ENCODE measurements around the gene ANKS1B.

DNA sequence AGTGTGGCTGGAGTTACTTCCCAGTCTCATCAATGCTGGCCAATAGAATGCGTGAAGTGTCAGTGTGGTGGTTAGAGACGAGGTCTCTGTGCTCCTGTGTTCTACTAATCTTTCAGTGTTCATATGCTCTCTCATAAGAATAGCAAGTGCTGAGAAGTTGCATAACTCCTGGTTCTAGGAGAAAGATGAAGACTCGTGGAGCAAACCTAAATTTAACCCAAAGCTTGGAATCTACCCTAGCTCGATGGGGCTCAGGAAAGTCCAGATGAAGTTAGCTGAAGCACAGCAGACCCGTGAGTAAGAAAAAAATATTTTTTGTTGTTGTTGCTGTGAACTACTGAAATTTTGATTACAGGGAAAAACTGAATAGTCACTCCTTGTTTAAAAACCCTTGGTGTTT lies 927.1 kb downstream of the ANKS1B start:
- TF ChIP-seq, protein P1, sequence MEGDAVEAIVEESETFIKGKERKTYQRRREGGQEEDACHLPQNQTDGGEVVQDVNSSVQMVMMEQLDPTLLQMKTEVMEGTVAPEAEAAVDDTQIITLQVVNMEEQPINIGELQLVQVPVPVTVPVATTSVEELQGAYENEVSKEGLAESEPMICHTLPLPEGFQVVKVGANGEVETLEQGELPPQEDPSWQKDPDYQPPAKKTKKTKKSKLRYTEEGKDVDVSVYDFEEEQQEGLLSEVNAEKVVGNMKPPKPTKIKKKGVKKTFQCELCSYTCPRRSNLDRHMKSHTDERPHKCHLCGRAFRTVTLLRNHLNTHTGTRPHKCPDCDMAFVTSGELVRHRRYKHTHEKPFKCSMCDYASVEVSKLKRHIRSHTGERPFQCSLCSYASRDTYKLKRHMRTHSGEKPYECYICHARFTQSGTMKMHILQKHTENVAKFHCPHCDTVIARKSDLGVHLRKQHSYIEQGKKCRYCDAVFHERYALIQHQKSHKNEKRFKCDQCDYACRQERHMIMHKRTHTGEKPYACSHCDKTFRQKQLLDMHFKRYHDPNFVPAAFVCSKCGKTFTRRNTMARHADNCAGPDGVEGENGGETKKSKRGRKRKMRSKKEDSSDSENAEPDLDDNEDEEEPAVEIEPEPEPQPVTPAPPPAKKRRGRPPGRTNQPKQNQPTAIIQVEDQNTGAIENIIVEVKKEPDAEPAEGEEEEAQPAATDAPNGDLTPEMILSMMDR (IDR thresholded peaks at IDR 0.05) = no peak
- no peak for TF ChIP-seq POLR2A (IDR thresholded peaks at IDR 0.05)

Measured in thyroid gland (tissue), 4 donors.